HG02642 (cell line): ENCODE results near the gene PROKR1.
"Not testable (repeated sequence)": the region's sequence is repeated elsewhere in the genome, so short reads cannot be mapped to it uniquely, and the experiment has no call there.

ENCODE experiments used
- ATAC-seq: cut with Tn5 transposase; IDR thresholded peaks from one replicate; pipeline ENCODE4 v1.9.1; 2021; ENCODE audit warnings: mild to moderate bottlenecking; ENCODE audit not compliant: unreplicated experiment, poor library complexity

PROKR1 gene

DNA sequence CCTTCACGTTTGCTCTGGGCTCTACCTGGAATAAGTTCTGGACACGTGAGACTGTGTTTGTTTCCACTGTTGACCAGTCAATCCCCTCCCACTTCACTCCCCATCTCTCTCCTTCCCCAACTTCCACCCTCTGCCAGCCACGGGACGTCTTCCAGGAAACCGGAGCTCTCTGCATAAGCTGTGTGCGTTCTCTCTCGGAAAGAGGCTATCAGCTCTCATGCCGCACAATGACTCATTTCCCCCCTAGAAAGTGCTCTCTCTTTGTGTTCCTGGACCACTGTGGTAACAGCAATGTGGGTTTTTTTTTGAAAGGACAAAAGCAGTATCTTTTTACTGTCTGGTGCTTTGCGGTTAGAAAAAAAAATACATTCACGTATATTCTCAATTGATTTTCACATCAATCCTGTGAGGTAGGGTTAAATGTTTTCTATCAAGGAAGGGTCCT lies 10.2 kb downstream of the PROKR1 start:
- ATAC-seq = peak; percentile 81

DNA sequence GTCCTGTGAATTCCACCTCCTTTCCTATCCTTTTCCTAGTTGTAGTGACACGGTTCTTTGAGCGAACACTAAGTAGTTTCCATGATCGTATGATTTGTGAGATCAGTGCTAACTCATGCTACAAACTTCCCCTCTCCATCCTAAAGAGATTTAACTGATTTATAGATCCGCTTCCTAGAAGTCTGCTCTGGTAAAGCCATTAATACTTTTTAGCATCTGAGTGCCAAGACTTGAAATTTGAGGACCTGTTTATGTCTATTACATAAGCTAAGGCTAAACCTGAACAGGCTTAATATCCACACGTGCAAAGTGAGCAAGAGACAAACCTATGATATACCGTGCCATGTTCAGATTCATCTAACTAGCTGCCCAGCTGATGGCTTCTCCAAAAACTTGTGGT lies 14.9 kb downstream of the PROKR1 start:
- ATAC-seq = no peak

DNA sequence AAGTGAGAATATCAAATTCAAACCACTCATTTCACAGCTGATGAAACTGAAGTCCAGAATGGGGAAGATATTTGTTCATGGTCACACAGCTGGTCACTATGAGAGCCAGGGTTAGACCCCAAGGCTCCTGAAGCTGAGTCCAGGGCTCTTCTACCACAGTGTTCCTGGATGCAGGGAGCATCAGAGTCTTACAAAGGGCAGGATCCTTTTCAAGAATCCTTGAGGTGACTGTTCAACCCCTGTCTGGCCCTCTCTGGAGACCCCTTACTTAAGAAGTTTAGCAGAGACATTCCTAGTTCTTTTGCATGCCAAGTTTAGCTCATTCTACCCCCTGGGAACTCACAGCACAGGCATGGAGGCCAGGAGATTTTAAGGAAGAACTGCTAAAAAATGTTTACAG lies 15.7 kb downstream of the PROKR1 start:
- no peak for ATAC-seq

DNA sequence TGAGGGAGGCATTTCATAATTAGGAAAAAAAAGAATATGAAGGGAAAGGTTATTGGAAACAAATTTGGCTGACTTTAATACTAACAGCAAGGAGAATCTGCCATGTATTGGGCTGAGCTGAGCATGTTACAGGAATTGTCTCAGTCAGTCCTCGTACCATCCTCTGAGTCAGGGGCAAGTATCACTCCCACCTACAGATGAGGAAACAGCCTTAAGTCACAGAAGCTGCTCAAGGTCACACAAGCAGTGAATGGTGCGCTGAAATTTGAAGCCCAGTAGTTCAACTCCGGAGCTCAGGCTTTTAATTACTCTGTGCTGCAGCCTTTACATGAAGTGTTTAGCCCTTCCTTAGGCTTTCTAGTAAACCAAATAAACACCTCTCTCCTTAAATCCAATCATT lies 17.3 kb downstream of the PROKR1 start:
- ATAC-seq = no peak

DNA sequence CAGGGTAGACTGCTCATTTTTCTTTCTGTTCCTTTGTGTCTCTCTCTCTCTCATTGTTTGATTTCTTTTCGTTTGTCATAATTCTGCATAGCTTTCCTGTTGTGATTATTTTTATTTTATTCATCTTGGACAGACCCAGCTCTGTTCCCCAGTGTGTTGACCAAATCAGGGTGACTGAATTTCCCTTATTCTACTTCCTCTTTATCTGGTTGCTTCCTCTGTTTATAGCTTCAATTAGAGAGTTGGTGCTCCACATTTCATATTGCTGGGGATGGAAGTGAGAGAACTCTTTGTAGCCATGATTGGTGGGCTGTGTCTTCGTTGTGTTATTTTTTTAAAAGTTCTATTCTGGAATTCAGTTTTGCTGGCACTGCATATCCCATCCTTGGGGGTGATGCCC lies 19.1 kb downstream of the PROKR1 start:
- no peak for ATAC-seq

DNA sequence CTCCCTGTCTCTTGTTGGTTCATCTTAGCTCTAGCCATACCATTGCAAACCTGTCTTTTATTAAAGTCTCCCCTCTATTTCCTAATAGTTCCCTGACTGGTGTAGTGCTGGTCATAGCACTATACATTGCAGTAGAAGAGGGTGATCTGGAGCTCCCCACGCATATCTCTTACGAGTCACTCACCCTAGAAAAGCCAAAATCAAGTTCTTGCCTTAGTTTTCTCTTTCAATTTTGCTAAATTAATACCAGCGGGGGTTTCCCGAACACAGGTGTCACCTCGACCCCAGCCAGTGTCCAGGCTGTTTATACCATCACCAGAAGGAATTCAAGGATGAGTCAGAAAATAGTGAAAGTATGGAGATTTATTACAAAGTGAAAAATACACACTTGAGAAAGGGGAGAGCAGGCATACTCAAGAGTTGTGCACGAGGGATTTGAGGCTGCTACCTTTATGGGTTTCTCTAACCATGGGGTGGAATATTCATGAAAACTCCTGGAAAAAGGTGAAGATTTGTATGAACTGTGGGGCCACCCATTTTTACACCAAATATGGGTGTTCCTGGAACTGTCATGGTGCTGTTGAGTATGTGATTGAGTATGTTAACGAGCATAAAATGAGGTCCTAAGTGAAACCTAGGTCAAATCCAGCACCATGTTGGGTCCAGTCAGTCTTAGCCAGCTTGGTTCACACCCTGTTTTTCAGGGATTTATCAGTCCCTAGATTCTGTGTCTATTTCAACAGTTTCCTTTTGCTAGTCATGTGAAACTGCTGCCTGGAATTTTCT lies 20.2 kb downstream of the PROKR1 start:
- ATAC-seq = no peak

DNA sequence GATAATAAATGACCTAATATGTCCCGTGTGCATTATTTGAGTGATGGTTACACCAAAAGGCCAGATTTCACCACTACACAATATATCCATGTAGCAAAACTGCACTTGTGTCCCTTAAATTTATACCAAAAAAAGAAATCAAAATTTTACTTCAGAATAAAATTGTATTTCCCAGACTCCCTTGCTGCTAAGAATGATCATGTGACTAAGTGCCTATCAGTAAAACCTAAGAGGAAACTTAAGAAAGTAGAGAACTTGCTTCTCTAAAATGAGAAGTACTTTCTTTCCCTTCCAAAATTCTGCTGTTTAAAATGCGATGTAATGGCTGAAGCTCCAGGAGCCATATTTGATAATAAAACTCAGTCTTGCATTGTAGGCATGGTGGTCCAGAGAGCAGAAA lies 24.0 kb downstream of the PROKR1 start:
- ATAC-seq = no peak

DNA sequence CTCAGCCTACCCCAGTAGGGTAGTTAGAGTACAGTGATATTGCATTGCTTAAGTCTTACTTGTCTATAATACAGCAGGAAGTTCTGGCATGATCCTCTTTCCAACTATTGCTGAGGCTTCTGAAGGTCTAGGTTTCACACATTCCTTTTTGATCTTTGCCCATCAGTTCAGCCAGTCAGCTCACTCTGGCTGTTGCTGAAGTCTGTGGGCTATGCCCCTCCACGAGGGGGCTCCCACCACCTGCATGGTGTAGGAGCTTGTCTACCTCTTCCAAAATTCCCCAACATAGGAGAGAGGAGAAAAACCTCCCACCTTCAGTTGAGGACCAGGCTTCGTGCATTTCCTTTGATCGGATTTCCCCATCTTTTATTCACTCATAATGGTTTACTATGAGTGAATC lies 26.3 kb downstream of the PROKR1 start:
- no peak for ATAC-seq

DNA sequence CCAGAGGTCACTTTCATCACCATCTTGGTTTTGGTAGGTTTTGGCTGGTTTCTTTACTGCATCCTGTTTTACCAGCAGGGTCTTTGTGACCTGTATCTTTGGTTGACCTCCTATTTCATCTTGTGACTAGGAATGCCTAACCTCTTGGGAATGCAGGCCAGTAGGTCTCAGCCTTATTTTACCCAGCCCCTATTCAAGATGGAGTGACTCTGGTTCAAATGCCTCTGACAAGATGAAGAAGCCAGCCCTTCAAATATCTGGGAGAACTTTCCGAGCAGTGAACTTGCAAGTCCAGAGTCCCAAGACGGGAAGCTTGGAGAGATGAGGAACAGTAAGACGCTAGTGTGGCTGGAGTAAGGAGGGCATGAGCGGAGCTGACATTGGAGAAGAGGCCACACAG lies 28.6 kb downstream of the PROKR1 start:
- no peak for ATAC-seq

DNA sequence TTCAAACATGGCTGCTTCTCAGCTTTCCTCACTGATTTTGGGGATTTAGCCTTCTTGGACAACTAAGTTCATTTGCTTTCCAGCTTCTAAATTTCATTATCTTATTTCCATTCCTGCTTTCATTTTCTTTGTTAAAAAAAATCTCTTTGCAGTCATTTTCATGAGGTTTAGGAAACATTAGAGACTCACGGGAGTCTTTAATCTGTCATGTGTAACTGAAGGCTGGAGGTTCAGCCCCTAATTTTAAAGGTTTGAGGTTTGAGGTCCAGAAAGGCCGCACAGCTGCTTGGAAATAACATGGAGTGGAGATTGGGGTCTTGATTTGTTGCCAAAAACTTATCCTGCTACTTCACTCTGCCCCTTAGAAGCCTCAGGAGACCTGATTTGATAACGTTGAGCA lies 30.3 kb downstream of the PROKR1 start:
- no peak for ATAC-seq

DNA sequence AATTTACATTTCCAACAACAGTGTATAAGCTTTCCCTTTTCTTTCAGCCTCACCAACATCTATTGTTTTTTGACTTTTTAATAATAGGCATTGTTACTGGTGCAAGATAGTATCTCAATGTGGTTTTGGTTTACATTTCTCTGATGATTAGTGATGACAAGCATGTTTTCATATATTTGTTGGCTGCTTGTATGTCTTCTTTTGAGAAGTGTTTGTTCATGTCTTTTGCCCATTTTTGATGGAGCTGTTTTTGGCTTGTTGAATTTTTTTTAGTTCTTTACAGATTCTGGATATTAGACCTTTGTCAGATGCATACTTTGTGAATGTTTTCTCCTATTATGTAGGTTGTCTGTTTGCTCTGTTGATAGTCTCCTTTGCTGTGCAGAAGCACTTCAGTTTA lies 32.1 kb downstream of the PROKR1 start:
- no peak for ATAC-seq

DNA sequence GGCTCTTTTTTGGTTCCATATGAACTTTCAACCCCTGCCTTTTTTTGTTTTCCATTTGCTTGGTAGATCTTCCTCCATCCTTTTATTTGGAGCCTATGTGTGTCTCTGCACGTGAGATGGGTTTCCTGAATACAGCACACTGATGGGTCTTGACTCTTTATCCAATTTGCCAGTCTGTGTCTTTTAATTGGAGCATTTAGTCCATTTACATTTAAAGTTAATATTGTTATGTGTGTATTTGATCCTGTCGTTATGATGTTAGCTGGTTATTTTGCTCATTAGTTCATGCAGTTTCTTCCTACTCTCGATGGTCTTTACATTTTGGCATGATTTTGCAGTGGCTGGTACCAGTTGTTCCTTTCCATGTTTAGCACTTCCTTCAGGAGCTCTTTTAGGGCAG lies 34.5 kb downstream of the PROKR1 start:
- not testable (repeated sequence) for ATAC-seq

DNA sequence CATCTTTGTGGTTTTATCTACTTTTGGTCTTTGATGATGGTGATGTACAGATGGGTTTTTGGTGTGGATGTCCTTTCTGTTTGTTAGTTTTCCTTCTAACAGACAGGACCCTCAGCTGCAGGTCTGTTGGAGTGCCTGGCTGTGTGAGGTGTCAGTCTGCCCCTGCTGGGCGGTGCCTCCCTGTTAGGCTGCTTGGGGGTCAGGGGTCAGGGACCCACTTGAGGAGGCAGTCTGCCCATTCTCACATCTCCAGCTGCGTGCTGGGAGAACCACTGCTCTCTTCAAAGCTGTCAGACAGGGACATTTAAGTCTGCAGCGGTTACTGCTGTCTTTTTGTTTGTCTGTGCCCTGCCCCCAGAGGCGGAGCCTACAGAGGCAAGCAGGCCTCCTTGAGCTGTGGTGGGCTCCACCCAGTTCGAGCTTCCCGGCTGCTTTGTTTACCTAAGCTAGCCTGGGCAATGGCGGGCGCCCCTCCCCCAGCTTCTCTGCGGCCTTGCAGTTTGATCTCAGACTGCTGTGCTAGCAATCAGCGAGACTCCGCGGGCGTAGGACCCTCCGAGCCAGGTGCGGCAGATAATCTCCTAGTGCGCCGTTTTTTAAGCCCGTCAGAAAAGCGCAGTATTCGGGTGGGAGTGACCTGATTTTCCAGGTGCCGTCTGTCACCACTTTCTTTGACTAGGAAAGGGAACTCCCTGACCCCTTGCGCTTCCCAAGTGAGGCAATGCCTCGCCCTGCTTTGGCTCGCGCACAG lies 36.0 kb downstream of the PROKR1 start:
- not testable (repeated sequence) for ATAC-seq

DNA sequence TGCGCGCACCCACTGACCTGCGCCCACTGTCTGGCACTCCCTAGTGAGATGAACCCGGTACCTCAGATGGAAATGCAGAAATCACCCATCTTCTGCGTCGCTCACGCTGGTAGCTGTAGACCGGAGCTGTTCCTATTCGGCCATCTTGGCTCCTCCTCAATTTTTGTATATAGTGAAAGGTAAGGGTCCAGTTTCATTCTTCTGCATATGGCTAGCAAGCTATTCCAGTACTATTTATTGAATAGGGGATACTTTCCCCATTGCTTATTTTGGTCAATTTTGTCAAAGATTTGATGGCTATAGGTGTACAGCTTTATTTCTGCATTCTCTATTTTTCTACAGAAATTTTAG lies 36.5 kb downstream of the PROKR1 start:
- ATAC-seq = not testable (repeated sequence)

DNA sequence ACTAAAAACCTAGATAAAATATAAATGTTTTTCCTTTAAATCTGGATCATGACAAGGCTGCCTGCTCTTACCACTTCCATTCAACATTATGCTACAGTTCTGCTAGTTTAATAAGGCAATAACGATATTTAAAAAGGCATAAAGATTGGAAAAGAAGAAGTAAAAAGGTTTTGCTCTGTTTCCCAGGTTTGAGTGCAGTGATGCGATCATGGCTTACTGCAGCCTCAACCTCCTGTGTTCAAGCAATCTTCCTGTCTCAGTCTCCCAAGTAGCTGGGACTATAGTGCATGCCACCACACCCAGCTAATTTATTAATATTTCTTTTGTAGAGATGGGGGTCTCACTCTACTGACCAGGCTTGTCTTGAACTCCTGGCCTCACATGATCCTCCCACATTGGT lies 40.8 kb downstream of the PROKR1 start:
- ATAC-seq = no peak

DNA sequence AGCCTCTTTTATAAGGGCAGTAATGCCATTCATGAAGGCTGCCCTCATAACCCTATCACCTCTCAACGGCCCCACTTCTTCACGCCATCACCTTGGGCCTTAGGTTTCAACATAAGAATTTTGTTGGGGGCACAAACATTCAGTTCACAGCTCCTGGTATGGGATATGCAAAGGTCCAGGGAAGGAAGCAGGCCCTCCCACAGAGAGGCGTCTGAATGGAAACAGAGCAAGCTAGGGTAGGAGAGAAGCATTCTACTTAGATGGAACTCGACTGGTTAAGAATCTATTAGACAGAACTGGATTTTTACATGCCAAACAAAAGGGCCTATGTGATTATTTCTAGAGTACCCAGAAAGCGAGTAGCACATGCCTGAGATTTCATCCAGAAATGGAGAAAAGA lies 42.8 kb downstream of the PROKR1 start:
- no peak for ATAC-seq

DNA sequence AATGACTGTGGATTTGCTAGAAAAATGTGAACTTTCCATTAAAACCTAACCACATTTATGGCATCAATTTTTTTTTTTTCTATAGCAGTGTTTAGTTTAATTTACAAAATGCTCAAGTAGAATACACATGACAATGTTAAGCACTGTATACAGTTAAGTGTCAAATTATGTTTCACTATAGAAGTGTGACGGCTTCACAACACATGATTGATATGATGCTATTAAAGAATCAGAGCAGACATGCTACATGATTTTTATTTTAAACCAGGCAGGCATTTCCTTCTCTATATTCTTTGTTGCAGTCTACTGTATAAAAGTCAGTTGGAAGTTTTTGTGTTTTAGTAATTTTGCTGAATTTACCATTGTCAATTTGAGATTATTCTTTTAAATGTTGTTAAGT lies 43.6 kb downstream of the PROKR1 start:
- no peak for ATAC-seq

DNA sequence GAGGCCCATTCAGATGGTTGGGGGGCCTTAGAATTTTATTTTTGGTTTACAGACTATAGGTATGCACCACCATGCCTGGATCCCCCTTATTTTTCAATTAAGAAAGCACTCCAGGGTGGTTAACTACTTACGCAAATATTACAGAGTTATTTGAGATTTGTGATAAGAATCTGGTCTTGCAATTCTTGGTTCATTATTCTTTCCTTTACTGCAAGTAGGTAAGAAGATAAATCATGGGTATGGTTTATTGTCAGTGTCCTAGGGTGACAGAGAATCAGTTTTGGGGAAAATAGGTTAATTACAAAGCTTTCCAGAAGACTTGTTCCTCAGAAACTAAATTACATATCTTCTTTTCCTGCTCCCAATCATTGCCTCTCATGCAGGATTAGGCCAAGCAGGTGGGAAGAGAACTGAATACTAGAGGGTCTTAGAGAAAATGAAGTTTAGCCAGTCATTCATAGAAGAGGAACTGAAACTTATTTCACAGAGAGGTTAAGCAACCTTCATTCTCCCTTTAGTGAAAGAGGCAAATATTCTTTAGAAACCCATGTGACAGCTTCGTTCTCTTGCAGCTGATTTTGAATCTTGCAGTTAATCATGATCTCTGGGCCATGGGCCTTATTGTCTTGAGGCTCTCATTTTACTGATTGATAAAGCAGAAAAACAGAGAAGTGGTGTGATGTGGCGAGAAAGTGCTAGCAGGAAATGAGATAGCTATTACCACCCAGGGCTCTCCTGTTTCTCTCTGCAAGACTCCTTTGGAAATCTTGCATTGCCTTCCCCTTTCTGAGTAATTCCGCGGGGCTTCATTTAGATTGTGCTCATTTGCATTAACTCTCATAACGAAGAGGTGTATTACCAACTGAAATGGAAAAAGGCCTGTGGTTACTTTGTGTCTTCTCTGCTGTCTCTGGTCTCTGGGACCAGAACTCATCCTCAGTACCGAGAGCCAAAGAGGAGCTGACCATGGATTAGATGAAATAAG lies 46.5 kb downstream of the PROKR1 start:
- ATAC-seq = peak; percentile 90

DNA sequence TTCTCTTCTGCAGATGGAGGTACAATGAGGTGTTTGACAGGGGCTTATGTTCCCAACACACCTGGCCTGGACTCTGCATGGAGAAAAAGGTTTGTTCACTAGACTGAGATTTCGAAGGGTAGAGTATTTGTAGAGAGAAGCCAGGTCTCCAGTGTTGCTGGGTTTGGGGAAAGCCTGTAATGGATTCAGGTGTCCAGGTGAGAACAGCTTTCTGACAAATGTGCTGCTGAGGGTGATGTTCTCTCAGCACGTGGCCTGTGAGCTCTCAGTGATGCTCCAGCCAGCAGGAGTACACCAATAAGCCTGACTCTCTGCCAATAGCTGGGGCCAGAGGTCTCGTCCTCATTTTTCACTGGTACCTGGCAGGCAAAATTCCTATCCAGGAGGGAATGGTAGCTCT lies 47.5 kb downstream of the PROKR1 start:
- no peak for ATAC-seq

DNA sequence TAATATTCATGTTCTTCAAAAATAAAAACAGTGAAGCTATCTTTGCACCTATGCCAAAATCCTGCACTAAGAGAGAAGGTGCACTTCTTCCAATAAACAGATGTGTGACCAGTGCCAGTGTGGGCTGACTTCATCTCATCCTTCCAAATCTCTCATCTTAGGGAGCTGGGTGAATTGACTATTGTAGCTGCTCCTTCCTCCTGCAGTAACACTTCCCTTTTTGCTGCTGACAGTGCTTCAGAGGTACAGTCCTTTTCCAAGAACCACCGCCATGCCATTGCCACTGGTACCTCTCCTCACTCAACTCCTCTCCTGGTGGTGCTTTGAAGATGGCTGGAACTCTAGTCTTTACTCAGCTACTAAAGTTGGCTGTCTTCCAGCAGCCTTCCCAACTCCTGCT lies 49.1 kb downstream of the PROKR1 start:
- no peak for ATAC-seq

DNA sequence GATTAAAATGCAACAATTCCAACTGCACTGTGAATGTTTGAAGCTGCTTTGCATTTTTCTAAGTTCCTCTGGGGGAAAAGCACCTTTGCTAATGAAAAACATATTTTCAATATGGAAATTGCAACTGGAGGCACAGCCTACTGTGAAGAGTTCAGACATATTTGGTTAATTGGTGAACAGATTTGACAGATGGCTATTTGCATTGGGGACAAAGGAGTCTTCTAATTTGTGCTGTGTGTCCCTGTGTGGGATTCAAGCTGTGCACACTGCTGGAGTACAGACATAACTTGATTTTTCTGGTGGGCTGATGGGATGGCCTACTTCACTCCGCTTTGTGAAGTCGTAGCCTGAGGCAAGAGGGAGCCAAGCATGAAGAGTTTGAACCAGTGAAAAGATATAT lies 50.6 kb downstream of the PROKR1 start:
- ATAC-seq = no peak
